IMR-90 (cell line): ENCODE measurements around the gene AKAP1.

Source experiments
- CTCF ChIP-seq: conservative IDR thresholded peaks from 2 replicates; pipeline ENCODE4 v1.5.1; 2012; ENCODE audit warnings: mild to moderate bottlenecking, low read depth, low read length, improper control_type of control experiment
- NFE2L2 ChIP-seq: fragments of 150-350 bp; IDR thresholded peaks from 2 replicates; pipeline ENCODE4 v1.6.1; 2016; ENCODE audit warnings: low read depth, mild to moderate bottlenecking, low read length
- POLR2A ChIP-seq: IDR thresholded peaks from 2 replicates; pipeline ENCODE4 v1.6.1; 2012; ENCODE audit warnings: mild to moderate bottlenecking, low read depth, low read length
- RFX5 ChIP-seq: IDR thresholded peaks from 2 replicates; pipeline ENCODE4 v1.8.0; 2012; ENCODE audit warnings: low read depth, mild to moderate bottlenecking, low read length, moderate library complexity

GRCh38 chr17:57051886-57052361 lies 33.1 kb upstream of the AKAP1 start:
- TF ChIP-seq POLR2A (no peak), NFE2L2 (no peak), CTCF (no peak), RFX5 (no peak)
